NCI-H82 treated with DMSO at 0.1 percent for 48 hours (cell line): ENCODE measurements around the gene CACNG6.
"Not testable (repeated sequence)": the region's sequence is repeated elsewhere in the genome, so short reads cannot be mapped to it uniquely, and the experiment has no call there.

Experiments
- DNase-seq: peaks from one replicate; lab custom pipeline; 2025; ENCODE audit not compliant: unreplicated experiment; lab: John Stamatoyannopoulos, UW

CACNG6 gene

GRCh38 chr19:53999694-54000093 lies 8.3 kb downstream of the CACNG6 start:
- no peak for DNase-seq

DNA sequence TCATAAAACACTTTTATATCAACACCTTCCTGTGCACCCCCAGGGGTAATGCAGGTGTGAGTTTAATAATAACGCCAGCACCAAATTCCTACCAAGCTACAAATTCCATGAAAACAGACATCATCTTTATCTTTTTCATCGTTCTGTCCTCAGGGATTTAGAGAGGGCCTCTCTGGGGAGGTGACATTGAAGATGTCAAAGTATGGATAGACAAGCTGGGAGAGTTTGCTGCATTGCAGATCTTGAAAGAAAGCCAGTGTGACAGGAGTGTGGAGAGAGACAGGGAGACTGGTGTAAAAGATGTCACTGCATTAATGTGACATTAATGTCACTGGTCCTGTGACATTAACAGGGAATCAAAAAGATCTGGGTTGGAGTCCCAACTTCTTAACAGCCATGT lies 10.1 kb downstream of the CACNG6 start:
- DNase-seq = no peak

- DNase-seq = no peak
Measured at GRCh38 chr19:54002495-54003315, 11.3 kb downstream of the CACNG6 start.

GRCh38 chr19:54009440-54009839 lies 18.0 kb downstream of the CACNG6 start:
- no peak for DNase-seq

DNA sequence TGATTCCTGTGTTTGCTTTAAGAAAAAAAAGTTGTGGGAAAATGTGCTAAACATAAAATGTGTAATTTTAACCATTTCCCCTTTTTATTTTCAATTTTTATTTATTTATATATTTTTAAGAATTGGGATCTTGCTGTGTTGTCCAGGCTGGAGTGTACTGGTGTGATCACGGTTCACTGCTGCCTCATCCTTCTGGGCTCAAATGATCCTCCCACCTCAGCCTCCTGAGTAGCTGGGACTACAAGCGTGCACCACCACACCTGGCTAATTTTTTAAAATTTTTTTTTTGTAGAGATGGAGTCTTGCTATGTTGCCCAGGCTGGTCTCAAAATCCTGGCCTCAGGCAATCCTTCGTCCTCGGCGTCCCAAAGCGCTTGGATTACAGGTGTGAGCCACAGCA lies 19.0 kb downstream of the CACNG6 start:
- no peak for DNase-seq

DNA sequence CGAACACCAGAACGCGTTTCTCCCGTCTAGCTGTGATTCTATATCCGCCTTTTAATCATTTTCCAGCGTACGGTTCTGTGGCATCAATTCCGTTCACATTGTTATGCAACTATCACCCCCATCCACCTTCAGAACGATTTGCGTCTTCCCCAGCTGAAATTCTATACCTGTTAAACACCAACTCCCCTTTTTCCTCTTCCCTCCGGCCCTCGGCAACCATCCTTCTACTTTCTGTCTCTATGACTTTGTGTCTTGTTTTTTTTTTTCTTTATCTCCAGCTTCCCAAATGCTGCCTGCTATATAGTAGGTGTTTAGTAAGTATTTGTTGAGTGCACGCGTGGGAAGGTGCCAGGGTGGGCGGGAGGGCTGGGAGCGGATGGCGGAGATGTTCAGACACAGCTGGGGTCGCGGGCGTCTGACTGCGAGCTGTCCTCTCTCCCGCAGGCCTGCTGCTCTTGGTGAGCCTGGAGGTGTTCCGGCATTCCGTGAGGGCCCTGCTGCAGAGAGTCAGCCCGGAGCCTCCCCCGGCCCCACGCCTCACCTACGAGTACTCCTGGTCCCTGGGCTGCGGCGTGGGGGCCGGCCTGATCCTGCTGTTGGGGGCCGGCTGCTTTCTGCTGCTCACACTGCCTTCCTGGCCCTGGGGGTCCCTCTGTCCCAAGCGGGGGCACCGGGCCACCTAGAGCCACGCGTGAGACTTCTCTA lies 20.2 kb downstream of the CACNG6 start:
- no peak for DNase-seq

GRCh38 chr19:54013866-54014265 lies 22.4 kb downstream of the CACNG6 start:
- DNase-seq = no peak

GRCh38 chr19:54014920-54015560 lies 23.6 kb downstream of the CACNG6 start:
- DNase-seq = no peak

DNA sequence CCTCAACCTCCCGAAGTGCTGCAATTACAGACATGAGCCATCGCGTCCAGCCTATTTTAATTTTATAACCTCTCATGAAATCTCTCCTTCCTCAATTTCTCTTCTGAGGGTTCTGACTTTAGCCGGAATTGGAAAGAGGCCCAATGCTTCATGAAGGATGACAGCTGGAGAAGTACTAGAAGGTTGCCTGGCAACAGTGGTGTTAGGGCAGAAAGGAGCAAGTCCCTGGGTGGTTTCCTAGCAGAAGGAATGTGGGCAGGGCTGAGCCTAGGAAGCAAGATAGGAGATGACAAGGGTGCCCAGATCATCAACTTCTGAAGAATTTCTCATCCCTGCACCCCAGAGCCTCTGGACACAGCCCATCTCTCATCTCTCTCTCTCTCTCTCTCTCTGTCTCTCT lies 25.8 kb downstream of the CACNG6 start:
- no peak for DNase-seq

- DNase-seq = no peak
Measured at GRCh38 chr19:54021363-54021762, 29.9 kb downstream of the CACNG6 start.

DNA sequence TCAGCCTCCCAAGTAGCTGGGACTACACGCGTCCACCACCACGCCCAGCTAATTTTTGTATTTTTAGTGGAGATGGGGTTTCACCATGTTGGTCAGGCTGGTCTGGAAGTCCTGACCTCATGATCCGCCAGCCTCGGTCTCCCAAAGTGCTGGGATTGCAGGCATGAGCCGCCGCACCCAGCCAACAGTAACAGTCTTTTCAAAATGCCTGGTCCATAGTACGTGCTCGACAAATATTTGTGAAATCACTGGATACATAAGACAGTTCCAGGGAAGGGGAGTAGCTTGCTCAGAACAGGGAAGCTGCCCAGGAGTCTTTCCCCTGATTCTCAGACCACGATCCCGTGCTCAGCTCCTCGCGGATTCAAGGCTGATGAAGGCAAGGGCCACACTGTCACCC lies 30.5 kb downstream of the CACNG6 start:
- DNase-seq = no peak

DNA sequence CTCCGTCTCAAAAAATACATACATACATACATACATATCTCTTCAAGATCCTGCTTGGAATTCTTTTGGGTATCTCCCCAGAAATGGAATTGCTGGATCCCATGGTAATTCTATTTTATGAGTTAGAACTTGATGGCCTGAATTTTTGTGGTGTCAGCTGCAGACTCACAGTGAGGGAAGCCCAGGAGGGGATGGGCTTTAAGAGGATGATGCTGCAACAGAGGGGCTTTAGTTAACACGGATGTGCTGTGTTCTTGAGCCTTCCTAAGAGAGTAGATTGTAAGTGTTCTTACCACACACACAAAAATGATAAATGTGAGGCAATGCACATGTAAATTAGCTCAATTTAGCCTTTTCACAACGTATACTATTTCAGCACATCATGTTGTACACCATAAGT lies 31.8 kb downstream of the CACNG6 start:
- DNase-seq = no peak

GRCh38 chr19:54024660-54025059 lies 33.2 kb downstream of the CACNG6 start:
- no peak for DNase-seq

- DNase-seq = no peak
Measured at GRCh38 chr19:54026656-54027055, 35.2 kb downstream of the CACNG6 start.

DNA sequence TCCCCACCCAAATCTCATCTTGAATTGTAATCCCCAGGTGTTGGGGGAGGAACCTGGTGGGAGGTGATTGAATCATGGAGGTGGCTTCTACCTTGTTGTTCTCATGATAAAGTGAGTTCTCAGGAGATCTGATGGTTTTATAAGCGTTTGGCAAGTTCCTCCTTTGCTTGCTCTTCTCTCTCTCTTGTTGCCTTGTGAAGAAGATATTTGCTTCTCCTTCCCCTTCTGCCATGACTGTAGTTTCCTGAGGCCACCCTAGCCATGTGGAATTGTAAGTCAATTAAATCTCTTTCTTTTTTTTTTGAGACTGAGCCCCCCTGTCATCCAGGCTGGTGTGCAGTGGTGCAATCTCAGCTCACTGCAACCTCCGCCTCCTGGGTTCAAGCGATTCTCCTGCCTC lies 37.9 kb downstream of the CACNG6 start:
- no peak for DNase-seq

GRCh38 chr19:54029930-54030490 lies 38.6 kb downstream of the CACNG6 start:
- DNase-seq = peak; percentile 11

DNA sequence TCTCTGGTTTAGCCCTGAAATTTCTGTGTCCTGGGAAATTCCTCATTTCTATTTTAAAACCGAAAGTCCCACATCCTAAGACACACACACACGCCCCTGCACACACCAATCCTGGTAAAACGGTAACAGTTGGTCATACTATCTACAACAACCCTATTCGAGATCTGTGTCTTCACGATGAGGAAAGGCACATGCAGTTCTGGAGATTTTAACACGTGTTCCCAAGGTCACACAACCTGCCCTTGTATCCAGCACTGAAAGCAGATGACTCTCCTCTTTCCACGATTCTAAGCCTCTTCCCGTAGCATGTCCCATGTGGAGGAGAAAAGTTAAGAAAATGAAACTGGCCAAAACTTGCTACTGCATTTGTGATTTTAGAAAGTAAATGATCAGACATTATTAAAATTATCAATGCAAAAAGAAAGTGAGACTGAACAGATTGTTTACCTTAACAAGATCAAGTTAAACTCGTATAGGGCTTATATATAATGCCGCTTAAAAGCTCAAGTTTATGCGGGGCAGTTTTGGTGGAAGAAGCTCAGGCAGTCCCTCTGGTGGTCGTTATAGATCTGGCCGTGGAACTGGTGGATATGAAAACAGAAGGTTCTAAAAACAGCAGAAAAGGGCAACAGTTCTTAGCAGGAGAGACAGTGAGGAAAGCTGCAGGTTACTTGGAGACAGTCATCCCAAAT lies 39.6 kb downstream of the CACNG6 start:
- peak; percentile 24 for DNase-seq

- DNase-seq = no peak
Measured at GRCh38 chr19:54035215-54036178, 44.1 kb downstream of the CACNG6 start.

DNA sequence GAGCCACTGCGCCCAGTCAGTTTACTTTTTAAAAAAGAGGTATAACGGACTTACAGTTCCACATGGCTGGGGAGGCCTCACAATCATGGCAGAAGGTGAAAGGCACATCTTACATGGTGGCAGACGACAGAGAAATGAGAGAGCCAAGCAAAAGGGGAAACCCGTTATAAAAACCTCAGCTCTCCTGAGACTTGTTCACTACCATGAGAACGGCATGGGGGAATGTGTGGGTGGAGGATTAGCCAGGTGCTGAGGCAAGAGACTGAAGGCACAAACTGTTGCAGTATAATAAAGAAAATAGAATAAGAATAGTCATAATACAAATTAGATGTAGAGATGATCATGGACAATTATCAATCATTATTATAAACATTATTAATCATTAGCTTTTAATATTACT lies 45.1 kb downstream of the CACNG6 start:
- not testable (repeated sequence) for DNase-seq

DNA sequence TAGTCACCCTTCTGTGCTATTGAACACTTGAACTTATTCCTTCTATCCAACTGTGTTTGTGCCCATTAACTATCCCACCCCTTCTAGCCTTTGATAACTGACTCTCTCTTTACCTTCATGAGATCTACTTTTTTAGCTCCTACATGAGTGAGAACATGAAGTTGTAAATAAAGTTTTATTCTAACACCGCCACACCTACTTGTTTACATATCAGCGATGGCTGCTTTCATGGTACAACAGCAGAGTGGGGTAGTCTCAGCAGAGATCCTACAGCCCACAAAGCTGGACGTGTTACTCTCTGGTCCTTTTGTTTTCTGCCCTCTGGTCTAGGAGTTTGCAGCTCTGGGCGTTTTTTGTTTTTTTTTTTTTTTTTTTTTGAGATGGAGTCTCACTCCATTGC lies 48.6 kb downstream of the CACNG6 start:
- DNase-seq = no peak
